Measurements from ENCODE around the gene NCAPG.

The NCAPG gene

DNA sequence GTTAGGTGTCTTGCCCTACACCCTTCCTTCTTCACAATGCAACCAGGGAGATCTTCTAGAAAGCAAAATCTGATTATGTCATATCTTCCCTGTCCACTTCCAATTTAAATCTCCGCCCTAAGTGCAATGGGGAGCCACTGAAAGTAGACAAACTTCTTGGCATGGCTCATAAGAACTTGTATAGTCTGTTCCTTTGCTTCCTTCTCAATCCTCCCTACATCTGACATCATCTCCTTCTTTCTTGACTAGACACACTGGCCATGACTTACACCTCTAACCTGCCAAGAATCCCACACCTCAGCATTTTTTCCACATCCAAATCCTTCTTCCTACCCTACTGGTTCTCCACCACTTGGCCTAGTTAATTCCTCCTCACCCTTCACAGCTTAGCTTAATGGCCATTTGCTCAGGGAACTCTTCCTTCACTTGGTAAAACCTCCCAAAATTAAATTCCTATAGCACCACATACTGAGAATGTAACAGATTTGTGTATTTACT is 55.1 kb downstream of the NCAPG start:
- Histone ChIP-seq H3K27me3 (ENCODE audit: control insufficient read depth, insufficient read depth, low read length) (no peaks in the 10 kb centered on the region), H3K36me3 (ENCODE audit: control insufficient read depth, insufficient read depth, low read length) (no peaks in the 10 kb centered on the region), H3K4me1 (ENCODE audit: control insufficient read depth, insufficient read depth, low read length) (no peaks in the 10 kb centered on the region), H3K9ac (ENCODE audit: low read length) (no peak overlapping the region), H3K4me3 (ENCODE audit: low read length) (no peak overlapping the region), H3K27ac (ENCODE audit: low read depth, low read length) (no peak overlapping the region)

DNA sequence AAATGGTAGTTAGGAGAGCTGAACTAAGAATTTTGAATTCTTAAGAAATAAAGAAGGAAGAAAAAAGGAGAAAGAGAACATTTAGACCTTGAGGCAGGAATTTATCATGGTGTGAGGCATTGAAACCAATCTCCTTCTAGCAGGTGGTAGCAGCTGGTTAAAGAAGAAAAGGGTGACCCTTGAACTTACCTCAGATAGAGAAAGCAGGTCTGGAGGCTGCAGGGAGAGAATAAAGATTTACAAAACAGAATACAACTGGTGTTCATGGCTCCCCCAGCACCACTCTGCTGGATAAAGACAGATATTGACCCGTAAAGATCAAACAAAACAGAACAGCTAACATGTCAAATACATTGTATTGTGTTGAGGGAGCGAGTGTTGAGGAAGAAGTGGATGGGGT is 56.0 kb downstream of the NCAPG start:
- no peak overlapping the region for H3K9ac ChIP-seq (ENCODE audit: low read length)
- no peaks in the 10 kb centered on the region for H3K4me1 ChIP-seq (ENCODE audit: control insufficient read depth, insufficient read depth, low read length)
- no peak overlapping the region for H3K4me3 ChIP-seq (ENCODE audit: low read length)
- H3K36me3 ChIP-seq (ENCODE audit: control insufficient read depth, insufficient read depth, low read length), result no peaks in the 10 kb centered on the region
- H3K27ac ChIP-seq (ENCODE audit: low read depth, low read length), result no peak overlapping the region
- no peaks in the 10 kb centered on the region for H3K27me3 ChIP-seq (ENCODE audit: control insufficient read depth, insufficient read depth, low read length)

DNA sequence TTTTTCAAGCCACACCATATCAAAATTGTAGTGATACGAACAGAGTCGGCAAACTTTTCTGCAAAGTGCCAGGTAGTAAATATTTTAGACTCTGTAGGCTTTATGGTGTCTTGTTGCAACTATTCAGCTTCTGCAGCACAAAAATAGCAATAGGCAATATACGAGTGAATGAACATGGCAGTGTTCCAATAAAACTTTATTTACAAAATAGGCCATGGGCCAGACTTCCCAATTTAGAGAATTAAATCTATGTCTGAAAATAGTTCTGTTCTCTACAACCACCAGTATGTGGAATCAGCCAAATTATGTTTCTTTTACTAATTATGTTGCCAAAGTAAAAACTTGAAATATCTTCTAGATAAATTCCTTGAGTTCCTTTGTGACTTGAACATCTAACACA is 56.5 kb downstream of the NCAPG start:
- Histone ChIP-seq H3K36me3 (ENCODE audit: control insufficient read depth, insufficient read depth, low read length) (no peaks in the 10 kb centered on the region), H3K27ac (ENCODE audit: low read depth, low read length) (no peak overlapping the region), H3K4me3 (ENCODE audit: low read length) (no peak overlapping the region)

DNA sequence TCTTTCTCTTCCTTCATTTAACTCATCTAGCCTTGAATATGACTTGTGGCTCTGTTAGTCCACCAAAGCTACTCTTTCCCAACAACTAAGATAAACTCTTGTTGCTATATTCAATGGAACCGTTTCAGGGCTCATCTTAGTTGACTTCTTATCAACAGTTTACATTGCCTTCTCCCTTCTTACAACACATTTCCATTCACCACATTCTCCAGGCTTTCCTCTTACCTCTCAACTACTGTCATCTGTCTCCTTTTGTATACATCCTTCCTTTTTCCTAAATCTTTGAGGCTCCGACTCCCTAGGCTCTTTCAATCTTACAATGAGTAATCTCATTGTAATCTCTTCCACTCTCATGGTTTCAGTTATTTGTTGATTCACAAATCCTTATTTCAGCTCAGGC is 58.5 kb downstream of the NCAPG start:
- Histone ChIP-seq H3K4me3 (ENCODE audit: low read length) (no peak overlapping the region), H3K36me3 (ENCODE audit: control insufficient read depth, insufficient read depth, low read length) (no peaks in the 10 kb centered on the region), H3K4me1 (ENCODE audit: control insufficient read depth, insufficient read depth, low read length) (no peaks in the 10 kb centered on the region), H3K27me3 (ENCODE audit: control insufficient read depth, insufficient read depth, low read length) (no peaks in the 10 kb centered on the region), H3K27ac (ENCODE audit: low read depth, low read length) (no peak overlapping the region), H3K9ac (ENCODE audit: low read length) (no peak overlapping the region)

More for the DNA sequence above, 56.5 kb downstream of the NCAPG start:
- Histone ChIP-seq H3K4me1 (ENCODE audit: control insufficient read depth, insufficient read depth, low read length) (no peaks in the 10 kb centered on the region), H3K9ac (ENCODE audit: low read length) (no peak overlapping the region), H3K27me3 (ENCODE audit: control insufficient read depth, insufficient read depth, low read length) (no peaks in the 10 kb centered on the region)

DNA sequence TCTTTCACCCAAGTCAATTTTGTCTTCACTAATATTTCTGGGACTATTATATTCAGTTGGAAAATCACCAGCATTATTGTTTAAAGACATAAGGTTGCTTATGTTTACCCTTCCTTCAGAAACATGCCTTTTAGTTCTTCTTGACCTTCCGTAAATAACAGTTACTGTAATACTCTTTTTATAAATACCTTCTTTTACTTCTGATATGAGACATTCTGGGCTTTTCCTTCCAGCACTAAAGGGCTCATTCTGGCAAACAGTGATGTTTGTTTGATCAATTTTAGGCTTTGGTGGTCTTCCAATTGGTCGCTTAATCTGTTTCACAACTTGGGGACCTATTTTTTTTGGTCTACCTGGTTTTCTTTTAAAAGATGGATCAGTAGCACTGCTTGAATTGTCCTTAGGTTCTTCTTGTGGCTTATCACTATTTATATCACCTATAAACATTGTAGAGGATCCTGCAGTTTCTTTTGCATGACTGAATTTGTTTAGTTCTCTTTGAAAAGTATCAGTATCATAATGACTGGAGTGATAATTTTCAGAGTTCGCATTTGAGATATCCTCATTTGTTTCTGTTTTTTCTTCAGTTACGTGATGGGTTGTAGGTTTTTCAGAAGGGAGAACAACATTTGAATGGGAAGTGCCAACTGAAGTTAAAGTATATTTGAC is 64.8 kb downstream of the NCAPG start:
- no peaks in the 10 kb centered on the region for H3K4me1 ChIP-seq (ENCODE audit: control insufficient read depth, insufficient read depth, low read length)
- H3K4me3 ChIP-seq (ENCODE audit: low read length), result no peak overlapping the region
- H3K36me3 ChIP-seq (ENCODE audit: control insufficient read depth, insufficient read depth, low read length), result no peaks in the 10 kb centered on the region
- no peak overlapping the region for H3K9ac ChIP-seq (ENCODE audit: low read length)
- H3K27me3 ChIP-seq (ENCODE audit: control insufficient read depth, insufficient read depth, low read length), result no peaks in the 10 kb centered on the region
- no peak overlapping the region for H3K27ac ChIP-seq (ENCODE audit: low read depth, low read length)

DNA sequence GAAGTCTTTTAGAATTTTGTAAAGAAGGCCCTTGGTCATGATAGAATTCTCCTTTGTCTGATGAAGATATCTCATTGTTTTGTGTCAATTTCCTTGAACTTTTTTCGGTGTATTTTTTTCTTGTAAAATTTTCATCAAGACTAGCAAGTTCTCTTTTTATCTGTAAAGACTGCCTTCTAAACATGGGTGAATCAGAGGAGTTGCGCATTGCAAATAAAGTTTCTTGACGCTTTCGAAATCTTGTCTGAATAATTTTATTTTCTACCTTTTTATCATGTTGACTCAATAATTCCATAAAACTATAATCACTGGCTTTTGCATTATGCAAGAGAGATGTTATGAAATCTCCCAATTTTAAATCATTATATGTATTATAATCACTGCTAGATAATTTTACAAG is 66.2 kb downstream of the NCAPG start:
- H3K4me1 ChIP-seq (ENCODE audit: control insufficient read depth, insufficient read depth, low read length), result no peaks in the 10 kb centered on the region
- no peak overlapping the region for H3K27ac ChIP-seq (ENCODE audit: low read depth, low read length)
- no peak overlapping the region for H3K4me3 ChIP-seq (ENCODE audit: low read length)
- H3K27me3 ChIP-seq (ENCODE audit: control insufficient read depth, insufficient read depth, low read length), result no peaks in the 10 kb centered on the region
- no peak overlapping the region for H3K9ac ChIP-seq (ENCODE audit: low read length)
- H3K36me3 ChIP-seq (ENCODE audit: control insufficient read depth, insufficient read depth, low read length), result no peaks in the 10 kb centered on the region

DNA sequence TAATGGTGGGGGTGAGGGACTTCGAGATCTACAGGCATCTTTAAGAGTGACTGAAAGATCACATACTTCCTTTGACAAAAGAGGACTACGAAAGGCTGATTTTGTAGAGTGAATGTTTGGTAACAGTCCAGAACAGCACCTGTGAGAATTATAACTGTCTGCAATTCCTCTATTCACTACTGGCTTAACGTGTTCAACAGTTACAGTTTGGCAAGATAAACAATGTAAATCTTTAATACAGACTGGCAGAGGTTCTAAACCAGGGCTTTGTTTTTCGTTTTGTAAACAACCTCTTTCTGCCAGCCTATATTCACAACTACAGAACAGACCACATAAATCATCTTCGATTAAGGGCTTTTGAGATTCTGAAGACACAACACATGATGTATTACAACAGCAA is 66.9 kb downstream of the NCAPG start:
- no peaks in the 10 kb centered on the region for H3K27me3 ChIP-seq (ENCODE audit: control insufficient read depth, insufficient read depth, low read length)
- H3K9ac ChIP-seq (ENCODE audit: low read length), result no peak overlapping the region

DNA sequence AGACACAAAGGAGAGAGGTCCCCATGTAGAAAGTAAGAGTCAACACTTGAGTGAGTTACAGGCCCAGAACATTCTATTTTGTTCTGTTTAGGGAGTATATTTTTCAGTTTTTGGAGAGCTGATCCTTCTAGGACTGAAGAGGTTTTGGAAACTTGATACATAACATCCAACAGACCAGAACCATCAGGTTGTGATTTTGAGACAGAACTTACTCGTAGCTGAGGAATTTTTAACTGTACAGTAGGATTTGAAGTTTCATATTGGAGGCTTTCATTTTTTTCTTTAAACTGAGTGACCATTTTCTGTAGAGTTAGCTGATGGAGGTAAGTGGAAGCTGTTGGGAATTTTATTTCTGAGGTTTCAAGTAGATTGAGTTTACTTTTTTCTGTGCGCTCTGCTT is 73.3 kb downstream of the NCAPG start:
- no peaks in the 10 kb centered on the region for H3K4me1 ChIP-seq (ENCODE audit: control insufficient read depth, insufficient read depth, low read length)
- H3K9ac ChIP-seq (ENCODE audit: low read length), result no peak overlapping the region
- no peak overlapping the region for H3K27ac ChIP-seq (ENCODE audit: low read depth, low read length)
- no peak overlapping the region for H3K4me3 ChIP-seq (ENCODE audit: low read length)
- H3K36me3 ChIP-seq (ENCODE audit: control insufficient read depth, insufficient read depth, low read length), result no peaks in the 10 kb centered on the region
- no peaks in the 10 kb centered on the region for H3K27me3 ChIP-seq (ENCODE audit: control insufficient read depth, insufficient read depth, low read length)

More for the DNA sequence above, 66.9 kb downstream of the NCAPG start:
- Histone ChIP-seq H3K36me3 (ENCODE audit: control insufficient read depth, insufficient read depth, low read length) (no peaks in the 10 kb centered on the region), H3K27ac (ENCODE audit: low read depth, low read length) (no peak overlapping the region), H3K4me3 (ENCODE audit: low read length) (no peak overlapping the region), H3K4me1 (ENCODE audit: control insufficient read depth, insufficient read depth, low read length) (no peaks in the 10 kb centered on the region)

DNA sequence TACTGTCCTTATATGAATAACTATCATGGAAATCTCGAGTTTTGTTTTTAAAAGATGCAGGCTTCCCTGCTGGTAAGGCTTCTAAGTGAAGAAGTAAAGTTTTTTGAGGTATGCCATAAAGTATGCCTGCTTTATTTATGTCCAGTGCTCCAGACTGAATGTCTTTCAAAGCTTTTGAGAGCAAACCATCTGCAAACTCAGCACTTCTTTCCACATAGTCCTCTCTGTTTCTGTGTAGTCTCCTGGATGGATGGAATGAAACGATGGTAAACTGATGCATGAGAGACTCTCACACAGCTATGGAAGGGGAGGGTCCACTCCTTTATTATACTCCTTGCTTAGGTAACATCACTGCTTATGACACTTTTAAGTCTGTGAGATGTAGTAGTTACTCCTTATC is 73.7 kb downstream of the NCAPG start:
- H3K36me3 ChIP-seq (ENCODE audit: control insufficient read depth, insufficient read depth, low read length), result no peaks in the 10 kb centered on the region
- no peaks in the 10 kb centered on the region for H3K27me3 ChIP-seq (ENCODE audit: control insufficient read depth, insufficient read depth, low read length)
- H3K4me3 ChIP-seq (ENCODE audit: low read length), result no peak overlapping the region
- H3K27ac ChIP-seq (ENCODE audit: low read depth, low read length), result no peak overlapping the region
- no peak overlapping the region for H3K9ac ChIP-seq (ENCODE audit: low read length)
- no peaks in the 10 kb centered on the region for H3K4me1 ChIP-seq (ENCODE audit: control insufficient read depth, insufficient read depth, low read length)

DNA sequence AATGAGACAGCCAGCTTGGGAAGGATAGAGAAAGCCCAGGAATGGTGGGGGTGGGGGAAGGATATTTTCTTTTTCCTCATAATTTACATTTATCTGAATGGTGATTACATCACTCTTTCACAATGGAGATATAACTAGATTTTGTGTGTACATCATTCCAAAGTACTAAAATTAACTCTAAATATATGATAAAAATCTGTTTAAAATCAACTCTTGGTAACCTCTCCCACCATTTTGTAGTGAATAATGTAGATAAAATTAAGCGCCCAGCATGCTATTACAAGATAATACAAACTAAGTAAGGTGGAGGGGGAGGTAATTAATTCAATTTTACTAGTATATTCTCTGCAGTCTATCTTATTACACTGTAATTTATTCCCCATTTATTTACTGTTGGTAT is 78.9 kb downstream of the NCAPG start:
- H3K36me3 ChIP-seq (ENCODE audit: control insufficient read depth, insufficient read depth, low read length), result no peaks in the 10 kb centered on the region
- H3K27me3 ChIP-seq (ENCODE audit: control insufficient read depth, insufficient read depth, low read length), result no peaks in the 10 kb centered on the region
- no peak overlapping the region for H3K9ac ChIP-seq (ENCODE audit: low read length)
- H3K4me3 ChIP-seq (ENCODE audit: low read length), result no peak overlapping the region
- no peaks in the 10 kb centered on the region for H3K4me1 ChIP-seq (ENCODE audit: control insufficient read depth, insufficient read depth, low read length)
- H3K27ac ChIP-seq (ENCODE audit: low read depth, low read length), result no peak overlapping the region

DNA sequence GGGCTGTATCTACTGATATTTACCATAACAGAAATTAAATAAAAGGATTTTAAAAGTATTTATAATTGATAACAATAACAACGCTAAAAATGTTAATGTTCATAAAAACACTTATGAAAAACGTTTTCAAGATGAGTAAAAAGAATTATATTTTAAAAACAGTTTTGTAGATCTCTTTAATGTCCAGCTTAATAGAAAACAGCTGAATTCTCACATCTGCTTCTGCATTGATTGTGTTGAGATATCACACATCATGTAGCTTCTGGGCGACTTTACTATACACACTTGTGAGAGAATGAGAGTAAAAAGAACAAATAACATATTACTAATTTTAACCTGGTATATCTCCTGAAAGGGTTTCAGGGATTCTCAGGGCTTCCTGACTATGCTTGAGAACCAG is 83.6 kb downstream of the NCAPG start:
- no peaks in the 10 kb centered on the region for H3K27me3 ChIP-seq (ENCODE audit: control insufficient read depth, insufficient read depth, low read length)
- no peak overlapping the region for H3K27ac ChIP-seq (ENCODE audit: low read depth, low read length)
- H3K36me3 ChIP-seq (ENCODE audit: control insufficient read depth, insufficient read depth, low read length), result no peaks in the 10 kb centered on the region
- H3K4me1 ChIP-seq (ENCODE audit: control insufficient read depth, insufficient read depth, low read length), result no peaks in the 10 kb centered on the region
- H3K9ac ChIP-seq (ENCODE audit: low read length), result no peak overlapping the region
- no peak overlapping the region for H3K4me3 ChIP-seq (ENCODE audit: low read length)

All from rectal smooth muscle tissue (tissue), 1 donor.